ELF-1 (cell line): ENCODE measurements around the gene RFX3.
A peak's percentile ranks its signal among the peaks of the same experiment; 100 is the strongest.

Experiments
- DNase-seq: peaks from one replicate; pipeline ENCODE4 v3.0.0-alpha.2; 2016; ENCODE audit warnings: low read depth, low spot score

The RFX3 gene

DNA sequence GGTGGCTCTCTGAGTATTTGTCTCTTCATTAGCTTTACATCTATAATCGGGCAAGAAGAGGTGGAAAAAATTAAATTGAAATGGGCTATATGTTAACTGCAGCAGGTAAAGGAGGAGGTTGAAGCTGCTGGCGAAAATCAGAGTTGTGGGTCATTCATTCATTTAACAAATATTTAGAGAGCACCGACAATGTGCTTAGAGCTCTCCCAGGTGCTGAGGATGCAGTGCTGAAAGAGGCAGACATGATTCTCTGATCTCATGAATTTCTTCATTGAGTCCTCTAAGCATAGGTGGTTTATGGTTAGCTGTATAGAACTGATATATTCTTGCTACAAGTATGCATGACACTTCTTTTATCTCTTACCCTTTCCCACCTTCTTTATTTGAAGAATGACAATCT lies 243.4 kb downstream of the RFX3 start:
- DNase-seq: no peak

DNA sequence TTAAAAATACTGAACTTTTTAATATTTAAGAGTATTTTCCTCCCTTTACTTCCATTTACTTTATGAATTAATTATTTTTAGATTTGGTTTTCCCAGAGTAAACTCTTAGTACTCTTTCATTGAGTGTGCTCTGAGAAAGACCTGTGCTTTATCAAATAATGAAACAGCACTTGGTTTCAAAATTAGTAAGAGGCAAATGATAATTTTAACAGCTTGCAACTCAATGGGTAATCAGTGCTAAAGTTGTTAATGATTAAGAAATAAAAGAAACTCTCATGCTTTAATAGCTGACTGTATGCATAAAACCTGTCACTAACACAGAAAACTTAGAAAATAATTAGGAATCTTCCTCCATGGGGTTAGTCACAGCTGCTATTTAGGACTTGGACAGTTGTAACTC lies 244.4 kb downstream of the RFX3 start:
- DNase-seq: no peak

DNA sequence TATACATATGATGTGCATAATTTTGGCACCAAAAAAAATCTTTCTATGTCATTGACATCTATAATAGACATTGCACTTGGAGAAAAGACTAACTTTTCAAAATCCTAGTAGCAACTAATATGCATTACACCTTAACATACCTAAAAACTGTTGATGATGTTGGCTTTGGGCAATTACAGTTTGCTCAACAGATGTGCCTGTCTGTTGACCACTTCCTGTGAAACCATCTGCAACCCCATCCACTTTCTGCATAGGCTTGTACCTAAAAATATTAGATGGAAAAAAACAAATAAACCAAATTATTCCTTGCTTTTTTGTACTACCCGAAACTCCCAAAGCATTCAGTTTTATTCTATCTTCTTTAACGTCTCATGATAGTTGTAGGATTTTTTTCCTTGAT lies 248.6 kb downstream of the RFX3 start:
- DNase-seq: no peak

DNA sequence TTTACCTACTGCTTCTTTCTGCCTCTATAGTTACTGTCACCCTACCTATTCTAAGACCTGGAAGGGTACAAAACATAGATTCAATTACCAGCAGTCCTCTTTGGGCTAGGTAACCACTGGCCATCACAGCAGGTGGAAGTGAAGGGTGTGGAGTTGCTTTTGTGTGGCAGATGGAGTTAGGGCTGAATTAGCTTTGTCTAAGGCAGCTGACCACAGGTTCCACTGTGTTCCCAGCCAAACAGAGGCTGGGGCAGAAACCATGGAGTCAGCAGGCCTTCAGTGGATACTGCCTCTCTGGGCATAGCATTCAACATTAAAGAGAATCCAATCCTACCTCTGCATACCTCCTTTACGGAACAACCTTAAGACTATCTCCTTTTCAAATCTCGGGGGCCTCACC lies 254.2 kb downstream of the RFX3 start:
- DNase-seq: peak; percentile 6

DNA sequence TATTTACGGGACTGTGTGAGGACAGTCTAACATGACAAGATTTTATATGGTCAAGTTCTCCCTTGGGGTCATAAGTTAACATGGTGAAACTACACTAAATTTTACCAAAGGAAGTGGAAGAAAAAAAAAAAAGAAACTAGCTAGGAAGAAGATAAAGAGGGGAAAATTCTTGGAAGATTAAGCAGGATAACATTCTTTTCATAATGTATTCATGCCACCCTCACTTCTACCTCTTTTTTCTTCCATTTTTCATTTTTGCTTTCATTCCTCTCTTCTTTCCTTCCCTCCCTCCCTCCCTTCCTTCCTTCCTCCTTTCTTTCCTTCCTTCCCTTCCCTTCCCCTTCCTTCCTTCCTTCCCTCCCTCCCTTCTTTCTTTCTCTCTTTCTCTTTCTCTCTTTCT lies 254.6 kb downstream of the RFX3 start:
- no peak for DNase-seq

DNA sequence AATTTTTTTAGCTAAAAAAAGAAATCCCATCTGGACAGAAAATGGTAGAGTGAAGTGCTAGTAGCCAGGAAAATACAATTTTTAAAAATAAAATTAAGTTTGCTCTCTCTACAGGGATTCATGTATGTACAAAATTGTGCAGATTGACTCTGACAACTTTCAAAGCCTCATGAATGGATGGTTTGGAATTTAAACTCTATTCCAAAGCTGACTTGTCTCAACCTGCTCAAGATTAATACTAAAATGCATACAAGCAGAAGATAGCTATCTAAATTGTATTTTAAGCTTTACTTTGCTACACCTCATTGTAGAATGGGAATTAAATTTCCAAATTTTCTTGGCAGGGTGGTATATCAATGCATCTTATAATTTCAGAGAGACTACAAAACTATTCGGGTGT lies 257.6 kb downstream of the RFX3 start:
- DNase-seq: no peak

DNA sequence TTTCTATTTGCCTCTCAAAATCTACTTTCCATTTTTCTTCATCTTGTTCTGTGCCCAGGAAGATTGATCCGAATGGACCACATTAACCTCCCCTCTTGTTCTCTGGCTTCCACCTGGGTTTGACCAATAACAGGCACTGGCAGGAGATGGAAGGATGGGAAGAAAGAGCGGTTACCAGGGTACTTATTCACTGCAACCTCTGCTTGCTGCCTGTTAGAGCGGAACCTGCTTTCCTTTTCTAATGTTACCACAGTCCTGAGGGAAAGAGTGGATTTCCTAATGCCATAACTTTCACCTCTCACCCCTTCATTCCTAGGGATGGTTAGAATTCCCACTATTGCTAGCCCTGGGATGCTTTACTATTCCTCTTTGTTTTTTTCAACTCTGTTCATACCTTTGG lies 262.1 kb downstream of the RFX3 start:
- DNase-seq: no peak

DNA sequence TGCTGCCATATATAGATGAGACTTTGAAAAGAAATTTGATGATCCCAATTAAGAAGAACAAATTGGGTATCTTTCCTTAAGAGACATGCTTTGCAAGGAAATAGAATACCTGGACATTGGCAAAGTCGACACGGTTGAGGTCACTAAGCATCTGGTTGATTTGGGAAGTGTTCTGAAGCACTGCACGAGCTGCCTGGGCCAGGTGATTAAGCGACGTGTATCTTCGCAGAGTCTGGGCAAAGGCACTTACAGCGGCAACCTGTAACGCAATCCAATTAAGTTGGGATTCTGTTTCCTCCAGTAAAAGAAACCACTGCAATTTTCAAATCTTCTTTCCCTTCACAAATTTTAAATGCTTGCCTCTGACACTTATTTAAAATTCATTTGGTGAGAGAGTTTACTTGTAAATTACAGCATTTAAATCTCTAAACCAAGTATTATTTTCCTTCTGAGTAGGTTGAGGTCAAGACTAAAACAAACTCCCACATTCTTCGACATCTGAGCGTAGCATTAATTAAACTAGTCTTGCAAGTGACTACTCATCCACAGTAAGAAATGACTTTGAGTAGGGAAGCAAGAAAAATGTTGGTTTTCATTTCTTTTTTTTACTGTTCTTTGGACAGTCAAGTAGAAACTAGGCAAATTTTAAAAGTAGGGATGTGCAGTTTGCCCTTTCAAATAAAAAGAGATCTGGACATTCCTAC lies 262.8 kb downstream of the RFX3 start:
- no peak for DNase-seq

DNA sequence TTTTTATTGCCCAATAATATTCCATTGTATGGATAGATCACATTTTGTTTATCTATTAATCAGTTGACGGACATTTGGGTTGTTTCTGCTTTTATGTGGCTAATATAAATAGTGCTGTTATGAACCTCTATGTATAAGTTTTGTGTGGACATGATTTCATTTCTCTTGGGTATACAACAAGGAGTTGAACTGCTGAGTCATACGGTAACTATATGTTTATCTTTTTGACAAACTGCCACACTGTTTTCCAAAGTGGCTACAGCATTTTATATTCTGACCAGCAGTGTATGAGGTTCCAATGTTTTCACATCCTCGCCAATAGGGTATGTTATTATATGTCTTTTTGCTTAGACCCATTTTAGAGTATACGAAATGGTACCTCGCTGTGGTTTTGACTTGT lies 264.3 kb downstream of the RFX3 start:
- no peak for DNase-seq

DNA sequence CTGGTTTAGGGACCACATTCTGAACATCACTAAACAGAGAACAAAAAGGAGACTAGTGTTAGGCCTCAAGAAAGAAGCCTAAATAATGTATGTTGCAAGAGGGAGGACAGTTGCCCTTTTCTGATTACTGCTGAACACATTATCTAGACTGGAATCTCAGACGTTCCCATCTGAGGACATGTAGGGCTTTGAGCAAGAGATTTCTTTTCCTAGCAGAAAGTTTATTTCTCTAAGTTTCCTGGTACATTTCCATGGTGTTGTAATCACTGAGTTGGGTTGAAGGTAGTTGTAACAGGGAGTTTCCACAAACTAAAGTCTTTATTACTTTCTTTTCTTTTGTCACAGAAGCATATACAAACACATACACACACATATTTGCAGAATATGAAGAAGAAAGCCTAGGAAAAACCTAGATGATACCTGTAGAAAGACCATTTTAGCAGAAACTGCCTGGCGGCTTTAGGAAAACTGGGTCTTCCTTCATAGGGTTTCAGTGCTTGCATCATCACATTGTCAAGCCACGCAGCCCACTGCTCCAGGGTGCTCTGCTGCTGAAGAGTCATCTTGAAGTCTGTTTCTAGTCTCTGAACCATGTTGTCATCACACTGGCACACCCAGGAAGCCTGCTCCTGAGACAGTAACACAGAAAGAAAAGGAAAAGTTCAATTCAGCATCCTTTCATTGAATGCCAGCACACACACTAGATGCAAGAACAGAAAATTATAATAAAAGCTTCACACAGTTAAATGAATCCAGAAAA lies 269.1 kb downstream of the RFX3 start:
- DNase-seq: no peak

DNA sequence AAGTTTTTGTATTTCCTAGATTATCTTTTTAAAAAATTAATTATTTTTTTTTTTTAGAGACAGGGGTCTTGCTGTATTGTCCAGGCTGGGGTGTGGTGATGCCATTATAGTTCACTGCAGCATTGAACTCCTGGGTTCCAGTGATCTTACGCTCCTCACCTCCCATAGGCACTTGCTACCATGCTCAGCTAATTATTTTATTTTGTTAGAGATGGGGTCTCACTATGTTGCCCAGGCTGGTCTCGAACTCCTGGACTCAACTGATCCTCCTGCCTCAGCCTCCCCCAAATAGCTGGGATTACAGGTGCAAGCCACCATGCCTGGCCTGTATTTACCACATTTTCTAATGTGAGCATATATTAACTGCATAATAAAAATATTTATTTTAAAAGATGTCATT lies 274.5 kb downstream of the RFX3 start:
- DNase-seq: no peak

DNA sequence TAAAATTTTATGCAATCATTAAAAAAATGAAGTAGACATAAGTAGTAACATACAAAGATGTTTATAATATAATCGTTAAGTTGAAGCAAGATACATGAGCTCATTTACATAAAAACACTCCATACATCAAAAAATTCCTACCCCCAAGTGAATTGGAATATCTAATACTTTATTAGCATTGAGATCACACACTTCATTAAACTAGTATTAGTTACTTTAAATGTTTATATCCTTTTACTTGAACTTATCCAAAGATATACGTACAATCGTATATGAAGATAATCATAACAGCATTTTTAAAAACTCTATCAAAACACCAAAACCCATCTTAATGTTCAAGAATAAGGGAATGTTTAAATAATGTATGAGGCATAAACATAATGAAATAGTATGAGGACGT lies 275.1 kb downstream of the RFX3 start:
- DNase-seq: no peak

DNA sequence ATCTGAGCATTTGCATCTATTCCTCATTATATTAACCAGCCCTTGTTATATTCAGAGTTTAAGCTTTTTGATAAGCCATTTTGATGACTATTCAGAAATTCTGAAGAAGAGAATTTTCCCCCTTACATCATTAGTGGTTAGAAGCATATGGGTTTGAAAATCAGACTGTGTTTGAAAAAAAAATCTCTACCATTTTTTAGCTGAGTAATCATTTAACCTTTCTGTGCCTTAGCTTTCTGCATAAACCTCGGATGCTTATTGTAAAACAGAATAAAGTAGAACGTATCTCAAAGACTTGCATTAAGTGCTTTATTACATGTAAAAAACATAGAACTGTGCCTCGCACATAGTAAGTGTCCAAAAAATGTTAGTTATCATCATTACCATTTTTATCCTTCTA lies 278.6 kb downstream of the RFX3 start:
- DNase-seq: no peak

DNA sequence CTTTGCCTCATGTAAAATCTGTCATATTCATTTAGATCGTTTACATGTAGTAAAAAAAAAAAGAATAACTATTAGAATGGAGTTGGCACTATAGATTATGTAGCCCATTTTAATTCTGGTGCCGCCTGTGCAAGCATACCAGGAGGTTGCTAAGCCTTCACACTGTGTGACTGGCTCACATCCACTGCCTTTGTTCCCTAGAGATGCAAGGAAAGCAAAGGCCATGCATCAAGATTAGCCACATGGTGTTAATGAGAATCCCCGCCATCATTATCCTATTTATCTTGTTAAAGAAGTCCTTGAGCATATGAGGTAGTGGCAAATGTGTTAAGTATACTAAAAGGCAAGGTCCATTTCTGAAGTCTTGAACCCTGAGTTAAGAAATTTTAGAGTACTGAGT lies 279.6 kb downstream of the RFX3 start:
- DNase-seq: no peak

DNA sequence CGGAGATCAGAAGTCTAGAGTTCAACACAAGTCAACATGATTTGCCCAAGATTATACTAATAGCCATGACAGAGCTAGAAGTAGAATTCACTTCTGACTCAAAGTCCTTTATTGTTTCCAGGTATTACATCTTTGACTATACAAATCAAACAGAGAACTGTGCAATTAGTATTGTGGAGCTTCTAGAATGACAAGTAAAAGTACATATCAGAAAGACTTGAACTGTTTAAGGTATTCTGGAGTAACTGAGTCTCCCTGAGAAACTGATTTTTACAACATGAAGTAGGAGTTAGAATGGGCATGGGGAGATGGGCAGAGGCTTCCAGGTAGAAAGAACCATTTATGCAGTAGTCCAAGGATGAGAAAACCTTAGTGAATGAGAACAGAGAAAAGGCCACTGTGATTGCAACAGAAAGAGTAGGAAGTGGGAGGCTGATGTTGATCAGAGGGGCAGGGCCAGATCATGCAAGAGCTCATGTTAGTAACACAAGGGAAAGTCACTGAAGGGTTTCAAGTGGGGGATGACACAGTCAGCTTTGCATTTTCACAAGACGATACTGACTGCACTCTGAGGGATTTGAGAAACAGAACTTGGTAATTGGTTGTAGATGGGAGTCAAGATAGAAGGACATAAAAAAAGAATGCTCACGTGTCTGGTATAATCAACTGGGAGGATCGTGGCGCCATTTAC lies 280.7 kb downstream of the RFX3 start:
- no peak for DNase-seq

DNA sequence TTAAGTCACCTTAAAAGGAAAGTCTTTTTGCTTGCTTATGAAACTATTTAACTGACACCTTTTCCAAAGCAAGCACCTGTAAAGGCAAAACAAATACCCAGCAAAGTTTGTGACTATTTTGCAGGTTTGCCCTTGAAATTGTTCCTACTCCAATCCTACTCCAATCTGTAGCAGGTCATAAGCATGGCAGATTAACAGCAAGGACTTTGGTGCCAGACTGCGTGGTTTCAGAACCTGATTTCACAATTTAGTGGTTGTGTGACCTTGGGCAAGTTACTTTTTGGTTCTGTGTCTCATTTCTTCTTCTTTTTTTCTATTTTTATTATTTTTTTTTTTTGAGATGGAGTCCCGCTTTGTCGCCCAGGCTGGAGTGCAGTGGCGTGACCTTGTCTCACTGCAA lies 282.1 kb downstream of the RFX3 start:
- no peak for DNase-seq

DNA sequence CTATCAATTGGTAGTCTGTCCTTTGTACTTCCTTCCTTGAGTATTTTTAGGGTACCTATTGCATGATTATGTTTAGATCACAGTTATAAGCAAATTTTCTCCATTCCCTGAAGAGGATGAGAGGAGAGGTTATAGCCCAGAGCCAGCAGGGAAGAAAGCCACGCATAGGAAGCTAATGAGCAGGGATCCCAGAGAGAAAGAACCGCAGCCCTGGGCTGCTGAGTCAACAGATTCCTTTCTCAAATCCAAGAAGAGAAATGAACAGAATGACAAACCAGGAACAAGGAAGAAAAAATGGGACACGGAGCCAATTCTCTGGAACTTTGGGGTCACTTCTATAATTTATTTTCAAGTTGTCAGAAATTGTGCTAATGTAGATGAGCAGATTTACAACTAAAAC lies 284.5 kb downstream of the RFX3 start:
- peak; percentile 52 for DNase-seq

DNA sequence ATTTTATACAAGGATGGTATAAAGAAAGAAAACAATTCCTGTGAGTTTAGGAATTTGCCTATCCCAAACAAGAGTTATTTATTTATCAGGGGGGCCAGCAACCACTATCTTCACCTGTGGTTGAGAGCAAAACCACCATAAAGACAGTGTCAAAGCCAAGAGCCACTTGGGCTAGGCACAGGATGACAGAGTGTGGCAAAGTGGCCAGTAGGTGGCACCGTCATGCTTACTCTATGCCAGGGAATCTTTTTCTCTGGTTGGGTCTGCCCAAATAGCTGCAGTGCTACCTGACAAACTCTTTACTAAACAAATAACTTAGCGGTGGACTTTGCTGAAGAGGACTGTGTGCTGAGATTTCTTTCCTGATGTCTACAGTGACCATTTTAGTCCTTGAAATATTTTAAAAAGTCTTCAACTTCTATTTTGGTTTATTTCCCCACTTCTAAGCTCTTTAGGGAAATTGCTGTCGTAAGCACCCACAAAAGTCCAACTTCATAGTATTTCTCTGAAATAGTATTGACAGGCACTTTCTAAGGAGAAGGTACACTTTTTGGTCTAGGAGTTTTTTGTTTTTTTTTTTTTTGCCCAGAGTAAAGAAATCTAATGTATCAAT lies 285.0 kb downstream of the RFX3 start:
- peak; percentile 68 for DNase-seq

DNA sequence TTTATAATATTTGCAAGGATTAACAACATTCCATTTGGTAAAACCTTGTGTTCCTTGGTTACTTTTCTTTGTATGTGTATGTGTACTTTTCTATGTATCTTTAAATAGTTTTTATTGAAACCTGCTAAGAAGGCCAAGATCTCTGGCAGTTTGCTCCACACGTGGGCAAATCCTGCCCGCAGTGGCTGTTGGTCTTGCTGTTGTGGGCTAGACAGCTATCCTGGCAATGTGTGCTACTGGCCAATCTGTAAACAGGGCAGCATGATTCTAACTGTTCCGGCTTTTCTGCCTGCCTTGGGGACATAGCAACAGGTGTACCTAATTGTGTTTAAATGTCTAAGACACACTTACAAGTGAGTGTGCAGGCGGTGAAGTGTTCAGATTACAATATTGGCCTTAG lies 286.6 kb downstream of the RFX3 start:
- DNase-seq: no peak

DNA sequence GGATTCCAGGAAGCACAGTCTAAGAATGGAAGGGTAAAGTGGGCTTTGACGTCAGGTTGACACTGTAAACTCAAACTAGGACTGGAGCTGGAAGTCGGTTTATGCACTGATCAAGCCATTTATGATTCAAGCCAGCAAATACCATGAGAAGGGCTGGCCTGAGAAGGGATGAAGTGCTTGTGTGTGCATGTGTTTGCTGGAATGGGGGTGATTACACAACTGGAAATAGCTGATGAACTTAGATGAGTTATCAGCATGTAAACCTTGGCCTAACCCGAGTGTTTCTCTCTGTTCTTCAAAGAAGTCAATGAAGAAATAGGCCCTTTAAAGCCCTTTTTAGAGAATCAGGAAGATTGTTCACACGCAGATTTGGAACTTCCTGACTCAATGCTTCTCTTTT lies 287.6 kb downstream of the RFX3 start:
- DNase-seq: no peak

DNA sequence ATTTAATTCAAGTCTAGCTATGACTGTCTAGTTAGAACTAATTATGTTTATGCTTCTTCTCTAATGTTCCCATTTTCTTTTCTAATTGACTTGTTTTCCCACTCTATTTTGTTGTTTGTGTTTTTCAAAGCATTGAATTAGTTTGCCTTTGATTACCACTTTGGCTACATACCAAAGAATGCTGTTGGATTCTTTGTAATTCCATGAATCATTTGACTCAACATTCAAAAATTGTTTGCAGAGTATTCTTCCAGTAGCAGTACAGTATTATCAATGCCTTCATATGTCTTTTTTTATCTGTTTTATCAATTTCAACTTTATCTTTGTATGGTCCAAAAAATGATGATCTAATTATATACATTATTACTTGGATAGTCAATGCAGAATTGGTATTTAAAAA lies 288.7 kb downstream of the RFX3 start:
- DNase-seq: no peak

DNA sequence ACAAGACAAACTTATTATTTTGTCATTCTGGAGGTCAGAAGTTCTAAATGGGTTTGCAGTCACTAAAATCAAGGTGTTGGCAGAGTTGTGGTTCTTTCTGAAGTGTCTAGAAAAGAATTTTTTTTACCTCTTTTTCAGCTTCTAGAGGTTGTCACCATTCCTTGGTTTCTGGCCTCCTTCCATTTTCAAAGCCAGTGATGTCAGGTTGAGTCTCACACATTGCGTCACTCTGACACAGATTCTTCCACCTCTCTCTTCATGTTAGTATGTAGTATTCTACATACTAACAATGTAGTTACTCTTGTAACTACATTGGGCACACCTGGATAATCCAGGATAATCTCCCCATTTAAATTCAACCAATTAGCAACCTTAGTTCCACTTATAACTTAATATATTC lies 290.3 kb downstream of the RFX3 start:
- no peak for DNase-seq

DNA sequence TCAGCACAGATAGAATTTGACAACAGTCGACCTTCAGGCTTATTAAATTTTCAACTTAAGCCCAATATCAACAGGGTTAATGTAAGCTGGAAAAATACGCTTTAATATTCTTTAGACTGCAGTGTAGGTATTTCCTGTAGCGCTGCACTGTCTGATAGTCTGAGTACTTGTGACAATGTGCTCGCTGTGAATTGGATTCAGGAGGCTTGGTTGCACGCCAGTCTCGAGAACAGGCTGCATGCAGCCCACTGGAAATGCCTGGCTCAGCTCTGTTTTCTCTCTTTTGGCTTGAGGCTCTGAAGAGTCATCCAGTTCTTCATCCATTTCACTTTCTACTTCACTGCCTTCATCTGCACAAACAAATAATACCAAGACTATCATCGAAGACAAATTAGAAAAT lies 300.9 kb downstream of the RFX3 start:
- DNase-seq: no peak
